ENCODE results near the gene SP6. TPM values are rescaled to one million over a fixed set of nuclear protein-coding genes. Genes with fewer than 3 reads are reported as not detected.

Gene SP6
- total RNA-seq, 1 donor from 2014 or later = 0.08 TPM

DNA sequence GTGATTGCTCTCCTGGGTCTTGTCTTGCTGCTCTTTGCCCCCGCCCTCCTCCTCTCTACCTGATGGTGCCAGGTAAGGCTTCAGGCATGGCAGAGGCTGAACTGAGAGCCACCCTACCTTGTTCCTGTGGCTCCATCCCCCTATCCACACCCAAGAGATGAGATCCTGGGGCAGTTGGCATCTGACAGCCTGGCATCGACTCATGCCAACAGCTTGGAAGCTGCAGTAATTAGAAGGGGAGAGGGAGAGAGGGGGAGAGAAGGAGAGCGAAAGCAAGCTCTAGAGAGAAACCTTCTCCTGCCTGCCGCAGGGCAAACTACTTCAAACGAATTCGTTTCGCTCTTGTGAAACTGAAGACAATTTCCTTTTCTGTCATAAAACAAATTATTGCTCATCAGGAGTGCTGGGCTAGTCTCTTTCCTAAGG is 13.8 kb upstream of the SP6 start:
- DNase-seq = no peak
- ATAC-seq (ENCODE audit: poor library complexity) = no peak
- intact Hi-C loops (cut with DNase I) = no loop called here

GRCh38 chr17:47862621-47863440 is 11.9 kb upstream of the SP6 start:
- intact Hi-C loops (cut with DNase I) = no loop called here
- no peak for DNase-seq
- ATAC-seq (ENCODE audit: poor library complexity) = no peak

GRCh38 chr17:47860386-47860785 is 9.4 kb upstream of the SP6 start:
- ATAC-seq (ENCODE audit: poor library complexity) = no peak
- DNase-seq = no peak
- intact Hi-C loops (cut with DNase I) = no loop called here

- intact Hi-C loops (cut with DNase I) = no loop called here
- DNase-seq (no peak), ATAC-seq (ENCODE audit: poor library complexity) (no peak)
Measured at GRCh38 chr17:47857551-47858455, 6.8 kb upstream of the SP6 start.

DNA sequence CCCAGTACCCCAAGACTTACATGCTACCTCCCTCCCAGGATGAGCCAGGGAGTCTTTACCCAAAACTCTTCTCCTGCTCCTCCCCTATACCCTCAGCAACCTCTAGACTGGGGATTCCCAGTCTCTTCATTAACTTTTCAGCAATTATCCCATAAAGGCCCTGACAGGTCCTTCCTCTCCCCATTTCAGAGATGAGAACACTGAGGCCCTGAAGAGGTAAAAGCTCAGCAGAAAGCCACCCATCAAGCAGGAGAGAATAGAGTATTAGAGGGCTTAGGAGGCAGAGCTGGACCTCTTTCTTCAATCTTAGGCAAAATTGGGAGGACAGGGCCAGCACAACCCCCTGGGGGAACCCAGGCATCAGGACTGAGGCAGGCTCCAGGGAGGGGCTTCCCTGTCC is 5.9 kb upstream of the SP6 start:
- no peak for DNase-seq
- intact Hi-C loops (cut with DNase I) = no loop called here
- no peak for ATAC-seq (ENCODE audit: poor library complexity)

DNA sequence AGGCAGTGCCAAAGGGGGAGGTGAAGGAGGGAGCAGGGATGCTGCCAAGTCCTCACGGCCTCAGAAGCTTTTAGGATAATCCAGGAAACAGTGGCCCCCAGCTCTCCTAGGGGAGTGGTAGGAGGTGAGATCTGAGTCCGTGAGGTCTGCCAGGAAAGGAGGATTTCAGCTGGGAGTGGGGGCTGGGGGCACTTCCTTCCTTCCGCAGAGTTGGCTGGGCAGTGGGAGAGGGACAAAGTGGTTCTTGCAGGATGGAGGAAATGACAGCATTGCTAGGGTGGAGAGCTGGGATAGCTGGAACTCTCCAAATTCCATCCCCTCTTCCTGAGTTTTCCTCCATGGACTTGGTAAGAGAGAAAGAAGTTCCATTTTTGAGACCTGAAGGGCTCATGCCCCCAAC is 4.8 kb upstream of the SP6 start:
- intact Hi-C loops (cut with DNase I) = no loop called here
- DNase-seq (no peak), ATAC-seq (ENCODE audit: poor library complexity) (no peak)

GRCh38 chr17:47853616-47854015 is 2.7 kb upstream of the SP6 start:
- ATAC-seq (ENCODE audit: poor library complexity) (no peak), DNase-seq (no peak)
- intact Hi-C loops (cut with DNase I) = no loop called here

DNA sequence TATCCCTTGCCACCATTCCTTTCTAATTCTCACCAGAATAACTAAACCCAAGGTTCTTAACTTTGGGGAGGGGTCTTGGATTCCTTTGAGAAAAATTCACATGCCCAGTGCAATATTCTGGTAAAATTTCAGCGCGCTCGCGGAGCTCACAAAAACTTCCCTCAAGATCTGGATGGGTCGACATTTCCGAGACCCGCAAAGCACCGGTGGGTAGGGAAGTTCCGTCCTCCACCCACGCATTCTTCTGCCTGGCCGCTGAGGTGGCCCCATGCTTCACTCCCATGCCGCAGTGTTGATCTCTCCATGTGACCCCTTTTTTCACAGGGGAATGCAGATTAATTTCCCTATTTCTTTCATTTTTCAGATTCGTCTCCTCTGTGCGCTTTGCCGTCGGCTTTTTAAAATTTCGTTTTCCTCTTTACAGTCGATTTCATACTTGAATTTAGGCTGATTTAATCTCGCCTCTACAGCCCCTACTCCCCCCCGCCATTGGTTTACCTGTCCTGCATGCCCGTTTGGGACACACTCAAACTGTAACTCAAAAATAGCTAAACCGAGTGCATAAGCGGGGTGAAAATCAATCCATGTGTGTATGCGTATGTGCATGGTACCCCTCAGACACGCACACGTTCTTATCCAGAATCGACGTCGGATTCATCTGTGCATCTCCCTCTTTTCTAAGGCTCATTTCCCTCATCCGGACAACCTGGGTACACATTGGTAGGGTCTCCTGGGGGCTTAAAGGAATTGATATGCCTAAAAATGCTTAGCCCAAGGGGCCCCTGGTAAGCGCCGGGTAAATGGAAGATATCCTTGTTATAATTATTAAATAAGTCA is 1.4 kb upstream of the SP6 start:
- intact Hi-C loops (cut with DNase I) = no loop called here
- DNase-seq (no peak), ATAC-seq (ENCODE audit: poor library complexity) (no peak)

GRCh38 chr17:47851764-47852112 is 775 bp upstream of the SP6 start:
- DNase-seq (no peak), ATAC-seq (ENCODE audit: poor library complexity) (no peak)
- intact Hi-C loops (cut with DNase I) = no loop called here

GRCh38 chr17:47850373-47850691 is 631 bp downstream of the SP6 start:
- ATAC-seq (ENCODE audit: poor library complexity) (no peak), DNase-seq (no peak)
- intact Hi-C loops (cut with DNase I) = no loop called here

- ATAC-seq (ENCODE audit: poor library complexity) = no peak
- intact Hi-C loops (cut with DNase I) = no loop called here
- DNase-seq = no peak
Measured at GRCh38 chr17:47848198-47848513, 2.8 kb downstream of the SP6 start.

- no peak for ATAC-seq (ENCODE audit: poor library complexity)
- intact Hi-C loops (cut with DNase I) = no loop called here
- no peak for DNase-seq
Measured at GRCh38 chr17:47847341-47848197, 3.4 kb downstream of the SP6 start.

GRCh38 chr17:47846716-47847340 is 4.1 kb downstream of the SP6 start:
- intact Hi-C loops (cut with DNase I) = no loop called here
- ATAC-seq (ENCODE audit: poor library complexity) = no peak
- no peak for DNase-seq

- intact Hi-C loops (cut with DNase I) = no loop called here
- ATAC-seq (ENCODE audit: poor library complexity) = no peak
- no peak for DNase-seq
Measured at GRCh38 chr17:47845716-47846075, 5.3 kb downstream of the SP6 start.

GRCh38 chr17:47844814-47845715 is 5.9 kb downstream of the SP6 start:
- intact Hi-C loops (cut with DNase I) = loop anchor here (5.0 kb wide), 2 partner anchors 102 to 127 kb away; partner anchors contain the start of gene CDK5RAP3
- DNase-seq (no peak), ATAC-seq (ENCODE audit: poor library complexity) (no peak)

- ATAC-seq (ENCODE audit: poor library complexity) = no peak
- intact Hi-C loops (cut with DNase I) = loop anchor here (5.0 kb wide), 2 partner anchors 103 to 128 kb away; partner anchors contain the start of gene CDK5RAP3
- no peak for DNase-seq
Measured at GRCh38 chr17:47844227-47844626, 6.7 kb downstream of the SP6 start.

GRCh38 chr17:47843391-47843730 is 7.6 kb downstream of the SP6 start:
- ATAC-seq (ENCODE audit: poor library complexity) = no peak
- no peak for DNase-seq
- intact Hi-C loops (cut with DNase I) = loop anchor here (2.0 to 5.0 kb wide), 3 partner anchors 45 to 129 kb away; partner anchors contain the start of gene CDK5RAP3
